ENCODE results near the gene FRYL.

FRYL gene

GRCh38 chr4:48620093-48620492 lies 160.0 kb downstream of the FRYL start:
- no peak for DNase-seq (ENCODE audit: low spot score)

GRCh38 chr4:48604527-48604926 lies 175.6 kb downstream of the FRYL start:
- no peak for DNase-seq (ENCODE audit: low spot score)

GRCh38 chr4:48604041-48604440 lies 176.0 kb downstream of the FRYL start:
- no peak for DNase-seq (ENCODE audit: low spot score)

- DNase-seq (ENCODE audit: low spot score): no peak
These were observed 176.6 kb downstream of the FRYL start for GRCh38 chr4:48603366-48604003.

GRCh38 chr4:48602763-48603162 lies 177.3 kb downstream of the FRYL start:
- no peak for DNase-seq (ENCODE audit: low spot score)

- DNase-seq (ENCODE audit: low spot score): no peak
These were observed 177.9 kb downstream of the FRYL start for GRCh38 chr4:48602222-48602621.

- DNase-seq (ENCODE audit: low spot score): no peak
These were observed 183.7 kb downstream of the FRYL start for GRCh38 chr4:48596336-48596735.

GRCh38 chr4:48594180-48594579 lies 185.9 kb downstream of the FRYL start:
- DNase-seq (ENCODE audit: low spot score): no peak

- DNase-seq (ENCODE audit: low spot score): no peak
These were observed 188.7 kb downstream of the FRYL start for GRCh38 chr4:48591372-48591771.

- no peak for DNase-seq (ENCODE audit: low spot score)
These were observed 189.2 kb downstream of the FRYL start for GRCh38 chr4:48590884-48591283.

GRCh38 chr4:48589098-48589445 lies 191.0 kb downstream of the FRYL start:
- DNase-seq (ENCODE audit: low spot score): no peak

GRCh38 chr4:48588230-48589097 lies 191.6 kb downstream of the FRYL start:
- no peak for DNase-seq (ENCODE audit: low spot score)

GRCh38 chr4:48585401-48585800 lies 194.7 kb downstream of the FRYL start:
- DNase-seq (ENCODE audit: low spot score): no peak

- DNase-seq (ENCODE audit: low spot score): no peak
These were observed 201.7 kb downstream of the FRYL start for GRCh38 chr4:48578132-48578968.

- DNase-seq (ENCODE audit: low spot score): no peak
These were observed 204.1 kb downstream of the FRYL start for GRCh38 chr4:48575964-48576363.

- DNase-seq (ENCODE audit: low spot score): no peak
These were observed 208.6 kb downstream of the FRYL start for GRCh38 chr4:48571471-48571870.

GRCh38 chr4:48570646-48571220 lies 209.3 kb downstream of the FRYL start:
- no peak for DNase-seq (ENCODE audit: low spot score)

- DNase-seq (ENCODE audit: low spot score): no peak
These were observed 214.1 kb downstream of the FRYL start for GRCh38 chr4:48566034-48566384.

- DNase-seq (ENCODE audit: low spot score): no peak
These were observed 214.6 kb downstream of the FRYL start for GRCh38 chr4:48565362-48566033.

- DNase-seq (ENCODE audit: low spot score): no peak
These were observed 215.9 kb downstream of the FRYL start for GRCh38 chr4:48564151-48564550.

GRCh38 chr4:48558819-48559218 lies 221.3 kb downstream of the FRYL start:
- DNase-seq (ENCODE audit: low spot score): no peak

- no peak for DNase-seq (ENCODE audit: low spot score)
These were observed 222.1 kb downstream of the FRYL start for GRCh38 chr4:48558026-48558425.

Data from ecto neural progenitor cell (in vitro differentiated cells).